Stimulated activated effector memory CD8-positive, alpha-beta T cell treated with anti-CD3 and anti-CD28 coated beads, Interleukin-12 subunit alpha, Interleukin-12 subunit beta, amount 100 ng/mL, for 72 hours (primary cell): Measurements from ENCODE around the gene SGCD.
A peak's percentile ranks its signal among the peaks of the same experiment; 100 is the strongest.

Experiments
- ATAC-seq: fragments of 150-1000 bp; cut with Tn5 transposase; 2 replicates; pipeline ENCODE4 v1.10.0; 2021
- DNase-seq, 2 donors: peaks; one replicate each; pipeline ENCODE4 v3.0.0; 2021 to 2022; ENCODE audit warnings: low spot score in 2 of 2
- H3K27ac Mint-ChIP-seq: one replicate; pipeline ENCODE4 v1.8.0; 2022; ENCODE audit warnings: mild to moderate bottlenecking, mixed read lengths
- H3K36me3 Mint-ChIP-seq: one replicate; pipeline ENCODE4 v1.8.0; 2022; ENCODE audit warnings: mild to moderate bottlenecking, mixed read lengths
- H3K4me1 Mint-ChIP-seq: one replicate; pipeline ENCODE4 v1.8.0; 2022; ENCODE audit warnings: mixed read lengths
- H3K4me3 Mint-ChIP-seq: one replicate; pipeline ENCODE4 v1.8.0; 2022; ENCODE audit warnings: mild to moderate bottlenecking, mixed read lengths
- H3K9me3 Mint-ChIP-seq: one replicate; pipeline ENCODE4 v1.8.0; 2022; ENCODE audit warnings: mixed read lengths

SGCD gene

GRCh38 chr5:156383510-156384265 lies 56.7 kb downstream of the SGCD start:
- no peak for DNase-seq
- Mint-ChIP-seq H3K9me3 (no peaks in the 10 kb centered on the region), H3K4me3 (no peak overlapping the region), H3K36me3 (no peaks in the 10 kb centered on the region), H3K27ac (no peak overlapping the region), H3K4me1 (no peaks in the 10 kb centered on the region)
- no peak for ATAC-seq

GRCh38 chr5:156385416-156385815 lies 58.5 kb downstream of the SGCD start:
- H3K9me3 Mint-ChIP-seq, result no peaks in the 10 kb centered on the region
- H3K4me3 Mint-ChIP-seq, result no peak overlapping the region
- no peak for DNase-seq

GRCh38 chr5:156386976-156387375 lies 60.0 kb downstream of the SGCD start:
- DNase-seq (no peak), ATAC-seq (no peak)
- Mint-ChIP-seq H3K9me3 (no peaks in the 10 kb centered on the region), H3K4me1 (no peaks in the 10 kb centered on the region), H3K4me3 (no peak overlapping the region), H3K36me3 (no peaks in the 10 kb centered on the region), H3K27ac (no peak overlapping the region)

More at GRCh38 chr5:156385416-156385815, 58.5 kb downstream of the SGCD start:
- Mint-ChIP-seq H3K36me3 (no peaks in the 10 kb centered on the region), H3K27ac (no peak overlapping the region), H3K4me1 (no peaks in the 10 kb centered on the region)
- ATAC-seq, result no peak

GRCh38 chr5:156387391-156387790 lies 60.4 kb downstream of the SGCD start:
- H3K4me1 Mint-ChIP-seq, result no peaks in the 10 kb centered on the region
- no peak for DNase-seq
- no peak overlapping the region for H3K4me3 Mint-ChIP-seq
- H3K9me3 Mint-ChIP-seq, result no peaks in the 10 kb centered on the region
- ATAC-seq, result no peak
- H3K27ac Mint-ChIP-seq, result no peak overlapping the region
- no peaks in the 10 kb centered on the region for H3K36me3 Mint-ChIP-seq

GRCh38 chr5:156388233-156388632 lies 61.3 kb downstream of the SGCD start:
- Mint-ChIP-seq H3K27ac (no peak overlapping the region), H3K4me3 (no peak overlapping the region), H3K9me3 (no peaks in the 10 kb centered on the region), H3K4me1 (no peaks in the 10 kb centered on the region), H3K36me3 (no peaks in the 10 kb centered on the region)
- ATAC-seq, result no peak
- no peak for DNase-seq

- no peaks in the 10 kb centered on the region for H3K9me3 Mint-ChIP-seq
- H3K36me3 Mint-ChIP-seq, result no peaks in the 10 kb centered on the region
- H3K27ac Mint-ChIP-seq, result no peak overlapping the region
- no peaks in the 10 kb centered on the region for H3K4me1 Mint-ChIP-seq
- DNase-seq (no peak), ATAC-seq (no peak)
- no peak overlapping the region for H3K4me3 Mint-ChIP-seq
These were observed 64.2 kb downstream of the SGCD start for GRCh38 chr5:156391139-156391538.

- Mint-ChIP-seq H3K27ac (no peak overlapping the region), H3K4me1 (no peaks in the 10 kb centered on the region), H3K9me3 (no peaks in the 10 kb centered on the region), H3K4me3 (no peak overlapping the region), H3K36me3 (no peaks in the 10 kb centered on the region)
- no peak for DNase-seq
- no peak for ATAC-seq
These were observed 67.0 kb downstream of the SGCD start for GRCh38 chr5:156393980-156394379.

- no peak for DNase-seq
- H3K9me3 Mint-ChIP-seq, result no peaks in the 10 kb centered on the region
- H3K36me3 Mint-ChIP-seq, result no peaks in the 10 kb centered on the region
- no peaks in the 10 kb centered on the region for H3K4me1 Mint-ChIP-seq
- no peak overlapping the region for H3K4me3 Mint-ChIP-seq
- no peak overlapping the region for H3K27ac Mint-ChIP-seq
- no peak for ATAC-seq
These were observed 67.8 kb downstream of the SGCD start for GRCh38 chr5:156394642-156395305.

- Mint-ChIP-seq H3K27ac (no peak overlapping the region), H3K9me3 (no peaks in the 10 kb centered on the region), H3K36me3 (no peaks in the 10 kb centered on the region), H3K4me1 (no peaks in the 10 kb centered on the region), H3K4me3 (no peak overlapping the region)
- DNase-seq (no peak), ATAC-seq (no peak)
These were observed 68.3 kb downstream of the SGCD start for GRCh38 chr5:156395306-156395675.

- H3K36me3 Mint-ChIP-seq, result no peaks in the 10 kb centered on the region
- no peak overlapping the region for H3K27ac Mint-ChIP-seq
- no peaks in the 10 kb centered on the region for H3K4me1 Mint-ChIP-seq
- H3K4me3 Mint-ChIP-seq, result no peak overlapping the region
- no peak for ATAC-seq
- no peaks in the 10 kb centered on the region for H3K9me3 Mint-ChIP-seq
- no peak for DNase-seq
These were observed 69.3 kb downstream of the SGCD start for GRCh38 chr5:156396063-156396829.

GRCh38 chr5:156396830-156397081 lies 69.8 kb downstream of the SGCD start:
- Mint-ChIP-seq H3K4me1 (peaks cover 3% of the 10 kb centered on the region), H3K4me3 (no peak overlapping the region), H3K27ac (no peak overlapping the region), H3K9me3 (no peaks in the 10 kb centered on the region), H3K36me3 (peaks cover 3% of the 10 kb centered on the region)
- ATAC-seq (no peak), DNase-seq (no peak)

GRCh38 chr5:156399323-156399722 lies 72.4 kb downstream of the SGCD start:
- ATAC-seq, result no peak
- Mint-ChIP-seq H3K36me3 (peaks cover 6% of the 10 kb centered on the region), H3K9me3 (peaks cover under 1% of the 10 kb centered on the region), H3K27ac (no peak overlapping the region), H3K4me1 (peaks cover 19% of the 10 kb centered on the region), H3K4me3 (no peak overlapping the region)
- no peak for DNase-seq

- no peak for ATAC-seq
- H3K4me3 Mint-ChIP-seq, result no peak overlapping the region
- H3K9me3 Mint-ChIP-seq, result peaks cover 3% of the 10 kb centered on the region
- no peak for DNase-seq
- peaks cover 19% of the 10 kb centered on the region for H3K4me1 Mint-ChIP-seq
- peaks cover 6% of the 10 kb centered on the region for H3K36me3 Mint-ChIP-seq
- H3K27ac Mint-ChIP-seq, result no peak overlapping the region
These were observed 73.4 kb downstream of the SGCD start for GRCh38 chr5:156400231-156400986.

- Mint-ChIP-seq H3K4me3 (peak overlapping the region; percentile 49), H3K36me3 (peaks cover 6% of the 10 kb centered on the region), H3K4me1 (peaks cover 19% of the 10 kb centered on the region), H3K9me3 (peaks cover 3% of the 10 kb centered on the region), H3K27ac (peak overlapping the region; percentile 72)
- ATAC-seq (peak; percentile 42), DNase-seq (no peak)
These were observed 74.8 kb downstream of the SGCD start for GRCh38 chr5:156401804-156402203.

- Mint-ChIP-seq H3K9me3 (peaks cover 3% of the 10 kb centered on the region), H3K4me3 (peak overlapping the region; percentile 49), H3K36me3 (peaks cover 6% of the 10 kb centered on the region), H3K27ac (peak overlapping the region; percentile 72), H3K4me1 (peaks cover 19% of the 10 kb centered on the region)
- peak; percentile 98 for ATAC-seq
- peak; percentile 26 to 74 for DNase-seq
These were observed 75.5 kb downstream of the SGCD start for GRCh38 chr5:156402387-156402921.
